MM.1S (cell line): ENCODE measurements around the gene SFMBT2.

Experiments used
- CTCF ChIP-seq: fragments of 300-600 bp; sonication (generic); IDR thresholded peaks from 2 replicates; pipeline ENCODE4 v1.5.1; 2016; ENCODE audit warnings: antibody characterized with exemption, low read length, mixed read lengths
- EZH2 ChIP-seq: fragments of 300-600 bp; sonication (generic); optimal IDR thresholded peaks from 2 replicates; pipeline ENCODE3; 2017; ENCODE audit warnings: low read depth, mild to moderate bottlenecking, antibody characterized with exemption, low read length, mixed read lengths

DNA sequence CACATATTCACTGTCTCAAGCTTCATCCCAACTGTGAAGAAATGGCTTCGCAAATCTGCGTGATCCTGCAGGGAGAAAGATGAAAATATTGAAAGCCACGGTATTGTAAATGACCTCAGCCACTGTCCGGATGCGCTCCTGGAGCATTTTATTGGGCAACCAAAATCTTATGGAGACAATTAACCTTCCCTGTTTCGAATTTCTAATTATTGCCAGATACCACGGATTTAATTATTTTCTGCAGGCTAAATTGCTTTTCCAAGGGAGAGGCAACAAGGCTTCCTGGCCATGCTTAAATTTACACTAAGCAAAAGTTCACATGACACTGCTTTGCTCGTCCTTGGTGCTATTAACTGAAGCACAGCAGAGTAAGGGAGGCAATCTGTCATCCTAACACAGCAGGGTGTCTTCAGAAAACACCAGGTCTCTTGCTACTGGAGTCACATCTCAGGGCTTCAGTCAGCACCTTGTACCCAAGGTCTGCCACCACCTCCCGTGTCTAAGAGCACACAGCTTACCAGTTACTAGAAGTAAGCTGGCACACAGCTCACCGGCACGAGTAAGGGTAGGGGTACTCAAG is 162.2 kb downstream of the SFMBT2 start:
- TF ChIP-seq CTCF = no peak
- no peak for TF ChIP-seq EZH2
